ENCODE results near the gene SHC1.

Gene SHC1

DNA sequence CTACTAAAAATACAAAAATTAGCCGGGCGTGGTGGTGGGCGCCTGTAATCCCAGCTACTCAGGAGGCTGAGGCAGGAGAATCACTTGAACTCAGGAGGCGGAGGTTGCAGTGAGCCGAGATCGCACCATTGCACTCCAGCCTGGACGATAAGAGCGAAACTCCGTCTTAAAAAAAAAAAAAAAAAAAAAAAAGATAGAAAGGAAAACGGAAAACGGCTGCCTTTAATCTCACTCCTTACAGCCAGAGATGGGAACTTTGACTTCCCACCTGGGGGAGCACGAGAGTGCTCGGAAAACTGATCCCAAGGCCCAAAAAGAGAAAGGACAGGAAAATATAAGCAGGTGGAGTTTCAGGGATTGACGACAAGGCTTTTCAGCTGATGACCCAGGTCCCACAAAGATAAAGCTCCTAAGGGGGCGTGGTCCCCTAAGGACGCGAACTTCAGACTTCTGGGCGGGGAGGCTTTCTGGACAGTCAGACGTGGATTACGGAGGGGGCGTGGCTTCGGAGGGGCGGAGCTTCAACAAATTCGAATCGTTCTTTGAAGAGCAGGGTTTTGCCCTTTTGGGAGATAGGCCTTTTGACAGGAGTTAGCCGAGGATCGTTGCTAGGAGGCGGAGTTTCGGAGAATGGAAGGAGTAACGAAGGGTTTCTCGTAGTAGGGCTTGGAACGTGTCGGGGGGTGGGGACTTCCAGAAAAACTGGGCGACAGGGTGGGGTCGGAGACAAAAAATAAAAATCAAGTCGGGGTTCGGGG, 3.0 kb upstream of the SHC1 start:
- DNase-seq (ENCODE audit: low spot score) = peak; percentile 93

DNA sequence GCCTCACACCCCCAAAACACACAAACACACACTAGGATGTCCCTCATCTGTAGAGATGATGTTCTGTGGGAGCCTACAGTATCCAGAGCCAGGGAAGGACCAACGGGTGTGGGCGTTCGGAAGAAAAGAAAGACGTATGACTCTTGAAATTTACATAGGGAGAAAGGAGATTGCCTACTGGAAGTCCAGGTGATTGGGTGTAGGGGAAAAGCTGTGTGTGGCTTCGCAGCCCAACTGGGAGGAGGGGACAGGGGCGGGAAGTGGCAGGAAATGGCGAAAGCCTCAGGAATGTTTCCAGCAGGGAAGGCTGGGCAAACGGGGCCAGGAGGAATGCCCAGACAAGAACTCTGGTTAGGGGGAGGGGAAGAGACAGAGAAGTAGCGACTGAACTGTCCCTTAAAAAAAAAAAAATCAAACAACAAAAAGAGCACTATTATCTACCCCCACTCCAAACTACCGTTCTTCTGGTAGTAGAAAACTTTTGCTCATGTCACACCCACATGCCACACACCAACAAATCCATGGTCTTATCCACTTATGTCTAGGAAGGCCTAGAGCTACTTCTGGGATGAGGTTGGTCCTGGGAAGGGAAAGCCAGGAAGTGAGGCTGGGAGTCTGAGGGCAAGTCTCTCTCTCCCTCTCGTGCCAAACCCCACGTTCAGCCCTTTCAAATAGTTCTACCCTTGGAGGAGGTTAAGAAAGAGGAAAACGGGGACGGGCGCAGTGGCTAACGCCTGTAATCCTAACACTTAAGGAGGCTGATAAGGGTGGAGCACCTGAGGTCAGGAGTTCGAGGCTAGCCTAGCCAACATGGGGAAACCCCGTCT, 2.2 kb upstream of the SHC1 start:
- no peak for DNase-seq (ENCODE audit: low spot score)

DNA sequence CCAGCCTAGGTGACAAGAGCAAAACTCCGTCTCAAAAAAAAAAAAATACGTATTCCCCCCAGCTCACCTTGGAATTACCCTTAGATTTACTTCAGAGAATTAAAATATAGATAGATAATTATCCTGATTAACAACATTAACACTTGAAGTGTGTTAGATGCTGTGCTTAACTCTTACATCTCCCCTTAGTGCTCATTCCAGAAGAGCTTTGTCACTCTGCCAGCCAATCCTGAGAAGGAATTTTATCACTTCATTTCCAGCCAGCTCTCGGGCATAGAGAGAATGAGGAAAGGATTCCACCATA, 1.6 kb upstream of the SHC1 start:
- DNase-seq (ENCODE audit: low spot score) = no peak

DNA sequence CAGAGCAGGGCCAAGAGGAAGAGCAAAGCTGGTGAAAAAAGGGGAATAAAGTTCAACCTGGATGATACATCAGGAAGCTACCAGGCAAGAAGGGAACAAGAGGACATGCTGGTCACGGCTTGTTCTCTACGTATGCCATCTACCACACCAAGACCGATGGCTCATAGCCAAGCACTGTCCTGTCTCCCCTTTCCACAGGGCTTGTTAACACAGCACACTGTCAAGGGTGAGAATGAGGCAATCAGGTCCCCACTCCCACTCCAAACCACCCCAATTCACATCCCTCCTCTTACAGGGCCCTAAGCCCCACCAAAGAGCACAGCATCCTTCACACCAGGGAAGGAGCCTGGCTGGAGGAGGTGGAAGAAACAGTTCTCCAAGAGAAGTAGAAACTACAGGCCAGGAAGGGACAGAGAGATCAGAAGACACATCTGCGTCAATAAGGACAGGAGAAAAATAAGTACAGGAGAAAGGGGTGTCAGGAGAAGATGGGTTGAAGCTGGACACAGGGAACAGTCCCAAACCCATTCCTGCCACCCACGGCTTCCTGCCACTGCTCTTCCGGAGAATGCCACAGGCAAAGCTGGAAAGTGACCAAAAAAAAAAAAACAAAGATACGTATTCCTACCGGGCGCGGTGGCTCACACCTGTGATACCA, 923 bp upstream of the SHC1 start:
- DNase-seq (ENCODE audit: low spot score) = no peak

DNA sequence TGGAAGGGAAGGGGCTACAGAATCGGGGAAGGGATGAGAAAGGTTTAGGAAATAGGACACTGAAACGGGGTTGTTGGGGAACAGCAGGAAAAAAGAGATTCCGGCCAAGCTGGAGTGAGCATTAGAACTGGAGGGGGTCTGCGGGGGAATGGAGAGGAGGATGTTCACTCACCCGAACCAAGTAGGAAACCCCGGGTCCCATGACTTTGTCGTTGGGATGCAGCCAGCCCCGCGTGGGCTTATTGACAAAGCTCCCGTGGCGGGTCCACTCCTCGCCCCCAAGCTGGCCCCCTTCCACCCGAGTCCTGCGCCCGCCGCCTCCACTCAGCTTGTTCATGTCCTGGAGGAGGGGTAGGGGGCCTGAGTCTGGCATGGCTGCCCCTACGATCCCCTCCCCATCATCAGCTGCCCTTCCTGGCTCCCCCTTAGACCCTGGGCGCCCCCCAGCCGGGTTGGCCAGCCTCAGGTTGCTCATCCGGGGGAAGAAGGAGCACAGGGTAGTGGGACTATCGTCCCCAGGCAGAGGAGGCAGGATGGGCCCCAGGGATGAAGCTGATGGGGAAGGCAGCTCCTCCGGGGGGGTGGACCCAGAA, 591 bp downstream of the SHC1 start:
- no peak for DNase-seq (ENCODE audit: low spot score)

DNA sequence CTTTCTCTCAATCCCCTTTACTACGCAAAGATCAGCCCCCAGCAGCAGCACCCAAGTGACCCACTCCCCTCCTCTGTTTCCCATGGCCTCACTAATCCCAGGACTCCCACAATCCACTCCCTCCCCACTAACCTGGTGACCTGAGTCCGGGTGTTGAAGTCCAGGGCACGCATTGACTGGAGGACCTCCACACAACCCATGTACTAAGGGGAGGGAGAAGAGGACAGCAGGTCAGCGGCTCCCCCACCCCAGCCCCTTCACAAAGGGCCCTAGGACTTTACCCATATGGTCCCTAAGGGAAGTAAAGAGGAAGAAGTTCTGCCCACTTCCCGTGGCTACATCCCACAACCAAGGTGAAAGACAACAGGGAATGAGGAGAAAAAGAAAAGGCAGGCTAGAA, 1.3 kb downstream of the SHC1 start:
- no peak for DNase-seq (ENCODE audit: low spot score)

DNA sequence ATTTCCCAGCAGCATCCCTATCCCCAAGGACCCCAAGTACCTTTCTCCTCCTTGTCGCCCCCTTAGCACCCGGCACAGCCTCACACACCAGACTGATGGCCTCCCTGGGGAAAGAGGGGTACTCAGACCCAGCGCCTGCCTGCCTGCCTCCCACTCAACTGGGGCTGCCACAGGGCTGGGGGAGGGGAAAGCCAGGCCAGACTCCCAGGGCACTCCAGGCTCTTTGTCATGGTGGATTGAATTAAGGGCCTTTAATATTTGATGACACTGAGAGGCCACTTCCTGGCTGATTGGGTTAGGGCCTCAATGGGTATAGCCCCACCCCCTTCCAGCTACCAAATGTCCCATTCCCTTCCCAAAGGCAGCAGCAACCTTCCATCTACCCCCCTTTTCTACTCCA, 1.8 kb downstream of the SHC1 start:
- DNase-seq (ENCODE audit: low spot score) = no peak

DNA sequence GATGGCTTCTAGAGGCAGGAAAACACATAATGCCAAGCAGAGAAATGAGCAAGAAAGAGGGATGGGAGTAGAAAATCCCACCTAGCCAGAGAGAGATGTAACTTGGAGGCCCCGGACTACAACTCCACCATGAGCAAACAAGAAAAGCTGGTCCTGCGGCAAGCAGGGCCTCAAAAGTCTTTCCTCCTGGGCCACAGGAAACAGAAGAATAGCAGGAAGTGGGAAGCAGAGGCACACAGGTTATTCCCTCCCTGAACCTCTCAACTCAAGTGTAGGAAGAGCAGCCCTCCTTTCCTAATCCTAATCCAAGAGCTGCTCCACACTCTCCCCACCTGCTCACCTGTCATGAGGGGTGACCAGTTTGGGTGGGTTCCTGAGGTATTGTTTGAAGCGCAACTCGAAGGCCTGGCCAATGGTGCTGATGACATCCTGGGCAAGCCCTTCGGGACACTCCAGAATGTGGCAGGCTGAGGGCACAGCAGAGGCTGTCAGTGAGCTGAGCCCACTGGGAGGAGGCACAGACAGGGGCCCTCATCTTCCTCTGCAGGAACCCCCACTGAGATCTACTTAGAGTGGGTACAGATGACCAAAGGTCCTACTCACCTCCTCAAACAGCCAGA, 3.1 kb downstream of the SHC1 start:
- DNase-seq (ENCODE audit: low spot score) = no peak

DNA sequence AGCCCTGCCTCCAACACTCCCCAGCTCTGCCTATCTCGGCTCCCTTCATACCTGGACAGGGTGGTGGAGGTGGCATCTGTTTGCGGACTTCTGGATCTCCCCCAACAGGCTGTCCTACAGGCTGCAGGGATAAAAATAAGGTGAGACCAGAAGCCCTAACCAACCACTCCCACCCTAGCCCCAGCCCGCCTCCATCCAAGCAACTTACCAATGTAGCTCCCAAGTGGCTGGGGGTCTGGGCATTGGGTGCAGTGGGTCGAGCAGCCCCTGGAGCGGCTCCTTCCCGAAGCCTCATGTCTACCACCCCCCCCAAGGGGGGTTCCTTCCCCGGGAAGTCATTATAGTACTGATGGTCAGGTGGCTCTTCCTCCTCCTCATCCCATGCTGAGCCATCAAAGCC, 4.4 kb downstream of the SHC1 start:
- no peak for DNase-seq (ENCODE audit: low spot score)

DNA sequence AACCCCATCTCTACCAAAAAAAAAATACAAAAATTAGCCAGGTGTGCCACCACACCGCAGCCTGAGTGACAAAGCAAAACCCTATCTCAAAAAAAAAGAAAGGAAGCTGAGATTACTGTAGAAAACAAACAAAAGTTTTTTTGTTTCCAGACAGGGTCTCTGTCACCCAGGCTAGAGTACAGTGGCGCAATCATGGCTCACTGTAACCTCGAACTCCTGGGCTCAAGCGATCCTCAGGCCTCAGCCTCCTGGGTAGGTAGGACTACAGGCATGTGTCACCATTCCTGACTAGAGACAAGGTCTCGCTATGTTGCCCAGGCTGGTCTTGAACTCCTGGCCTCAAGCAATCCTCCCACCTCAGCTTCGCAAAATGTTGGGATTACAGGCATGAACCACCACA, 6.2 kb downstream of the SHC1 start:
- no peak for DNase-seq (ENCODE audit: low spot score)

DNA sequence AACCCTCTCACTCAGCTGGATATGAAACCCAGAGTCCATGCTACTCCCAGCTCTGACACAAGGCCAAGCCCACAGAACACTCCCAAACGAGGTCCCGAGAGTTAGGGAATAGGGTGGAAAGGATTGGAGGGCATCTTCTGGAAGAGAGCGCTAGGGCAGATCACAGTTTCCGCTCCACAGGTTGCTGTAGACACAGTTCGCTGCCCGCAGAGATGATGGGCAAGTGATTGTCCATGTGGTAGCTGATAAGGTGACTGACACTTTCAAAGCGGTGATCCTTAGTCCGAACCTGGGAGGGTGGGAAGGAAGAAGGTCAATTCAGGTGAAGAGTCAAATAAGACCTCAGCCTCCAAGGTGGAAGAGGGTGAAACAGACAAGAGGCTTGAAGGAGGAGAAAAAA, 6.9 kb downstream of the SHC1 start:
- DNase-seq (ENCODE audit: low spot score) = no peak

DNA sequence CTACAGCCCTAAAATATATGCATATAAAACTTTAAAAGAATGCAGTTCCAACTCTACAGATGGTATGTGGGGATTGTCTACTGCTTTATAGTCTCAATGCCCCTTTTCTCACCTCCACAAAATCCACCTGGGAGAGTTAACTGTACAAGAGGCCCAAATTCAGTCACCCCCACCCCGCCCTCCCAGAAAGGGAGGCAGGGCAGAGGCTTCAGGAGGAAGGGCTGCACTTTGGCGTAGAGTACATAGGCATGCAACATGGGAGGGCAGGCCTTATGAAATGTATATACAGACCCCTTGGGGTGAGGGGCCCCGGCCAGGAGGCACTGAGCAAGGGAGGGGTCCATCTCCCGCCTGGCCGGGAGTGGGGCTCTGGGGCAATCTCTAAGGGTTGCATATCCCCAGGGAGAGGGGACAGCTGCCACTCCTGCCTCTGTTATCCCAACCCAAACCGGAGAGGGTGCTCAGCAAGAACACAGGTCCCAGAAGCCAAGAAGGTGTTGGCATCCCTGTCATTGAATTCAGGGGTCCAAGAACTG, 7.7 kb downstream of the SHC1 start:
- no peak for DNase-seq (ENCODE audit: low spot score)

DNA sequence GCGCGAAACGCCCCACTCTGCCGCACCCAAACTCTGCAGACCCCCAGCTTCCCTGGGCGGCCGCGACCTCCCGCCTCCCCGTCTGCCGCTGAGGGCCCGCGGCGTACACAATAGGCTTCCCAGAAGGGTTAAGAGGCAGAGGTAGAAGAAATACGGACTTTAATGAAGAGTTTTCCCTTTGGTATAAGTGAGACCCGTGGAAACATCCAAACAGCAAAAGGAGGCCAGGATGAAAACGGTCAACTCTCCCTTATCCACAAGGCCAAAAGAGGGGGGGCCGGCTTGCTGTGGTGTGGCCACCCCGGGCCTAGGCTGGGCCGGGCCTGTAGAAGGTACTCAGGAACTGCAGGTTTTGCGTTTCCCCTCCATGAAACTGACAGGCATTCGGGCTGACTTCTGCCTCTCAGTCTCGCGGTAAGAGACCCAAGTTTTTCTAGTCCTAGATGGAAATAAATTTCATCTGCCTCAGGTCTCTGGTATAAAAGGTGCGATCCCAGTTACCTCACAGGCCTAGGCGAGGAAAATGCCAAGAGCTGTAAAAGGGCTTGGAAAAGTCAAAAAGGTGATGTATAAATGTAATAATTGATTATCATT, 8.3 kb downstream of the SHC1 start:
- DNase-seq (ENCODE audit: low spot score) = no peak

DNA sequence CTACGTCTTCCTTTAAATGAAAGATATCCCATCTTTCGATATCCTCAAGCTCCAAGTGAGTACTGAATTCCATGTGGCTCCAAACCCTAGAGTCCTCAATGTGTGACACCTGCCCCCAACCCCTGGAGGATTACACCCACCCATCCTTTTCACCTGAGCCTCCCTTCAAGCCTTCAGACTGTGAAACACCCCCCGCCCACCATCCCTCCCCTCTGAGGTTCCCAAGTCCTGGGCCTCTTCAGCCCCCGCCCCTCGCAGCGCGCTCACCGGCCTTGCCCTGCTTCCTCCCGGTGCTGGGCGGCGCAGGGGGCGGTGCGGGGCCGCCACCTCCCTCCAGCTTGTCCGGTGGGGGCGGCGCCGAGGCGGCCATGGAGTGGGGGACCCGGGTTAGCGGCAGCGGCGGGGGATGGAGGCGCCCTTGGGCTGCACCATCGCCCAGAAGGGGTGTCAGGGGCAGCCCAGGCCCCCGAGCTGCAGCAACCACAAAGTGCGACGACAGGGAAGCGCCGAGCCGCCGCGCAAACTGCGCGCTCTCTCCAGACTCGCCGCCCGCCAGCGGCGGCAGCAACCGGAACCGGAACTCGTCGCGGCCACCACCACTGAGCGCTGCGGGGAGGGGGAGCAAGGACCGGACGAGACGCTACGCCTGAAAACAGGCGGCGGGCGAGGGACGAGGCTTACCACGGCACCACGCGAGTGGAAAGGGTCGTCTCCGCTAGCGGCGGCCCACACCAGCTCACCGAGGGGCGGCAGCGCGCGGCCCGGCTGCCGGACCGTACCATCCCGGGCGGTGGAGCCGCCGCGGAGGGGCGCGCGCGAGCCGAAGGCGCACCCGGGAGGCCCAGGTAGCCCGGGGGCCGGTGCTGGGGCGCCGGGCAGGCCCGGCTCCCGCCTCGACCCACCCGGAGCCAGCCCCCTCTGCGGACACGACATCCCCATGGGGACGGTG, 9.1 kb downstream of the SHC1 start, which contains the start of gene PYGO2:
Gene PYGO2 (minus strand): TSS at position 576 of the 949 bp plus-strand sequence. CDS start 206 bp downstream, at position 370.
- DNase-seq (ENCODE audit: low spot score) = peak; percentile 80

DNA sequence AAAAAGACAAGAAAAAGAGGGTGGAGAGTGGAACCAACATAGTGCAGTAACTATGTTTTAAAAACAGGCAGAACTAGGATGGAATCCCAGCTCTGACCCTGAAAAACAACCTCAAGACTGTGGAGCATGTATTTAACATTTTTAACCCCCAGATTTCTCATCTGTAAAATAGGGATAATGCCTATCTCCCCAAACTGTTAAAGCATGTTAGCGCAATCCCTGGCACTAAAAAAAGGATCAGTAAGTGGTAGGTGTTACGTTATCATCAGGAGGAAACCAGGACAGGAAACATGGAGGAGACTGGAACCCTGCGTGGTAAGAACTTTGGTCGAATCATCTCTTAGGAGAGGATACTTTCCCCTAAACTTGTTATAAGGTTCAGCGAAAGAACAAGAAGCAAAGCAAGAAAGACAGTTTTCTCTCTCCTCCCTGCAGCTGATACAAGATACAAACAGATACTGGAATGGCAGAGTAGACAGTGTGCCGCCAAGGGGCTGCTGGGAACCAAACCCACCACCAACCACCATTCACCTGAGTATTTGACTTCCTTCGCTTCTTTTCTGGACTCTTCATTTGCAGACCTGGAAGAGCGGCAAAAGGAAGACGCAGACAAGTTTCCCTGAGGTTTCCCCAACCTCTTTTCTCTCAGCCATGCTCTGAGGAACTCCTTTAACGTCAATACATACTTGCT, 10.0 kb downstream of the SHC1 start:
- no peak for DNase-seq (ENCODE audit: low spot score)

DNA sequence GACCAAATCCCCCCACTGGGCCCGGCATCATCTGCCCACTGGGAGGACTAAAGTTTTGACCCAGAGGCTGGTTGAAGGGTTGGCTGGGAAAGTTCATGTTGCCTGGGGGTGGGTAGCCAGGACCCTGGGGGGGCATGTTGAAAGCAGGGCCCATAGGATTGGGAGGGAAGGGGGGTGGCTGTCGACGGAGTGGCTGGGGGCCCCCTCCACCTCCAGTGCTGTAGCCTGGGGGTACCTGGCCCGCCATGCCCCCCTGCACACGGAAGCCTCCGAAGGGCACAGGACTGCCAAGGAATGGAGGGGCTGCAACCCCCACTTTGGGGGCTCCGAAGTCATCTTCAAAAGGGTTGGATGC, 11.1 kb downstream of the SHC1 start:
- no peak for DNase-seq (ENCODE audit: low spot score)

DNA sequence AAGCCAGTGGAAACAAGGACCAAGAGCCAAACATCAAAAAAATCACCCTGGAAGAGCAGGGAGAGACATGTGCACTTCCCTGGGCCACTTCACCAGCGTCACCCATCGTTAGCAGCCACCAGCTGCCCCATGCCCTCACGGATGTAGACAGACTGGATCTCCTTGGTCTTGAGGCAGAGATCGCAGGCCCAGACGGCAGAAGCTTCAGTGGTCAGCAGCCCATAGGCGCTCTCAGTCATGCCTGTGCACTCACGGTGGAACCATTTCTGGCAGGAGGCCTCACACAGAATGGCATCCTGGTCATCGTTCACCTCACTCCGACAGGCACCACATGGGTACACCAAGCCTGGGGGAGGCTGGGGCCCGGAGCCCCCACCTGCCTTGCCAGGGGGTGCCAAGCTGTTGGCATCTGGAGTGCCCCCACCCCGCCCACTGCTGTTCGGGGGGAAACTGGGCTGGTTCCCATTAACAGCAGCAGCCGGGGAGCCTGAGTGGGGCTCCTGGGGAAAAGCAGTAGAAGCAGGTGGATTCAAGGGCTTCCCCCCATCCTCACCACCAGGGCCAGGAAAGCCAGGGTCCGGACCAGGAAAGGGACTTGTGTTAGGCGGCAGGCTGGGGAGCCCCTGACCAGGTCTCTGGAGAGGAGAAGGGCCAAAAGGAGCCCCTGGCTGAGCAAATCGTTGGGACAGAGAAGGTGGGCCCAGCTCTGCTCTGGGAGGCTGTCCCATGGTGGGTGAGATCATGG, 11.7 kb downstream of the SHC1 start:
- DNase-seq (ENCODE audit: low spot score) = no peak

DNA sequence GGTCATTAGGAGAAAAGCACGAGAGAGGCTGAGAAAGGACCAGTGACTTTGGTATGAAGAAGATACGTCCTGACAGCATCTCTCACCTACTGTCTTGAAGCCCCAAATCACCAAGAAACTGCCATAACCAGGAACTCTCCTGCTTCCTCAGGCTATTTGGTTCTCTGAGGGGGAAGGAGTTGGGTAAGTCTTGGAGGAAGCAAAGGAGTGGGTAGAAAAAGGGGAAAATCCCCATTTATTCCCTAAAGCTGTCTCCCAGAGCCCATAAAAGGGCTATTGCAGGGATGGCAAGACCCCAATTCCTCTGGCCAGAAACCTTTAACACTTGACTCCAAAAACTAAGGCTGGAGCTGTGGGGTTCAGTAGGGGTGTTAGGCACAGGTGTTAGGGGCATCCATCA, 12.5 kb downstream of the SHC1 start:
- no peak for DNase-seq (ENCODE audit: low spot score)

DNA sequence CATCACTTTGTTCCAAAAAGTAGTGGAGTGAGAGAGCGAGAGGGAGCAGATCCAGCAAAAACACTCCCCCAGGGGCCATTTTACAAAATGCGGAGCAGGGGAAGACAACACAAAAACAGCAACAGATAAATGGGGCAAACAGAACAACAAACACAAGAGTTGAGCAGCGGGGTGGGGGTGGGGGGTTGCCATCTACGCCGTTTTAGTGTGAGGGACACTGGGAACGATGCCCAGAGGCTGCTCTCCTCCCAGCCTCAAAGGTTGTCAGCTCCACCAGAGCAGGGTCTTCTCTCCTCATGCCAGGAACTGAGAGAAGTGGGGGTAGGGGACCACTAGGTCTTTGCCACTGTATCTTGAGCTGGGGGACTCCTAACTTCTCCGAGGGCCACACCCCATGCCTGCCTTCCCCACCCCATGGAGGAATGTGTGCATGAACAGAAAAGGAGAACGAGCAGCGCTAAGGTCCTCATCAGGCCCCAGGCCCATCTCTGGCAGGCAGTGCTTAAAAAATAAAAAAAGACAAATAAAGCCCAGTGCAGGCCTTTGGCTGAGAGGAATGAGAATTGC, 13.4 kb downstream of the SHC1 start:
- no peak for DNase-seq (ENCODE audit: low spot score)
